Muscle of leg (tissue), 11 donors: ENCODE data around the gene CYB5R4. TPM values are rescaled to one million over a fixed set of nuclear protein-coding genes. Genes with fewer than 3 reads are reported as not detected.
"Not testable (repeated sequence)": the region's sequence is repeated elsewhere in the genome, so short reads cannot be mapped to it uniquely, and the experiment has no call there.

ENCODE experiments used
- DNase-seq: peaks from one replicate; pipeline ENCODE4 v3.0.0; 2013
- H3K27ac ChIP-seq: one replicate; pipeline ENCODE4 v1.5.1; 2013; ENCODE audit warnings: mild to moderate bottlenecking, low read length, control low read depth
- H3K27me3 ChIP-seq: one replicate; pipeline ENCODE4 v1.6.1; 2013; ENCODE audit warnings: low read length; ENCODE audit not compliant: control insufficient read depth, insufficient read depth
- H3K36me3 ChIP-seq: one replicate; pipeline ENCODE4 v1.6.1; 2013; ENCODE audit warnings: low read length; ENCODE audit not compliant: control insufficient read depth, insufficient read depth
- H3K4me1 ChIP-seq: one replicate; pipeline ENCODE4 v1.6.1; 2013; ENCODE audit warnings: low read length; ENCODE audit not compliant: control insufficient read depth, insufficient read depth
- H3K4me3 ChIP-seq: one replicate; pipeline ENCODE4 v1.5.1; 2013; ENCODE audit warnings: low read length, control low read depth
- H3K9me3 ChIP-seq: replicated peaks from 2 replicates; pipeline ENCODE4 v1.6.1; 2013; ENCODE audit warnings: low read depth, low read length; ENCODE audit not compliant: control insufficient read depth
- WGBS: methylation state at CpG from one replicate; pipeline ENCODE4 v1.1.5; 2013; ENCODE audit warnings: missing lambda C conversion rate; ENCODE audit not compliant: insufficient coverage; 5-methylcytosine and 5-hydroxymethylcytosine counted together
- polyA plus RNA-seq, 8 donors: library from polyadenylated mRNA; unstranded; fragments of 120-200 nt; gene quantifications; one replicate each; pipeline versions ENCODE4 v1.2.1 to v1.2.3, GENCODE V29; 2013; ENCODE audit warnings: inconsistent platforms in 1 of 8, low replicate concordance in 1 of 8; ENCODE audit not compliant: insufficient read length in 8 of 8, insufficient read depth in 1 of 8
- total RNA-seq: library from RNA; stranded (reverse); fragments of 120-200 nt; gene quantifications from one replicate; pipeline ENCODE4 v1.2.4, GENCODE V29; 2013

Gene CYB5R4
- total and polyA plus RNA-seq, 9 donors: 8.7 to 11.4 (median 10.1) TPM

DNA sequence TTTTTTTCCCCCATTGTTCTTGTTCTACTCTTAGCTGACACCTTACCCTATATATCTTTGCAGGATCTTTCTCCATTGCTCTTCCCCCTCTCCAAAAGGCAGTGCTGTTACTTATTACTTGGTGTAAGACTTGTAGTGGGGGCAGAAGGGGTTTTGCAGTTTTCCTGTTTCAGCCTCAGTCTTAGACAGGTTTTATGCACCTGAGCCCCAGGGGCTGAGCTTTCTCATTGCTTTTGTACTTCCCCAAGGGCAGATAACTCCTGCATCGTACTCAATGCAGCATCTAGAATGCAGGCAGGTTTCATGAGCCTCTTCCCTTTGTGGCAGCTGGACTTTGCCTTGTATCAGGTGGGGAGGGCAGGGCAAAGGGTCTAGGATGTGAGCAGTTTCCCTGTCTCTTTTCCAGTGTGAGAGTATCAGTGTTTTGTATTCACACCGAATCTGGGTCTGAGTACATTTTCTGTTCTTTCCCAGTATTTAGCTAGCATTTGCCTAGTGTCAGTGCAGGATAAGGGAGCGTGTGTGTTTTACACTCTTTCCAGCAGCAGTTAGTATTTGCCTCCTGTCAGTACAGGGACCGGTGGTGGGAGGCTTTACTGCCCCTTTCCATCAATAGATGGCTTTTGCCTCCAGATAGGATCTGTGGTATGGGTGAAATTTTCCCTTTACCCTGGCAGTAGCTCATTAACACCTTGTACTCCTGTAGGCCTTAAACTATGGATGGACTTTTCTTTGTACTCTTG lies 19.6 kb downstream of the CYB5R4 start:
- Histone ChIP-seq H3K9me3 (no peaks in the 10 kb centered on the region), H3K4me3 (no peak overlapping the region), H3K4me1 (no peaks in the 10 kb centered on the region), H3K27me3 (no peaks in the 10 kb centered on the region), H3K36me3 (no peaks in the 10 kb centered on the region), H3K27ac (no peak overlapping the region)
- 55% methylated on average over 2 of the region's 4 CpGs for WGBS
- no peak for DNase-seq

DNA sequence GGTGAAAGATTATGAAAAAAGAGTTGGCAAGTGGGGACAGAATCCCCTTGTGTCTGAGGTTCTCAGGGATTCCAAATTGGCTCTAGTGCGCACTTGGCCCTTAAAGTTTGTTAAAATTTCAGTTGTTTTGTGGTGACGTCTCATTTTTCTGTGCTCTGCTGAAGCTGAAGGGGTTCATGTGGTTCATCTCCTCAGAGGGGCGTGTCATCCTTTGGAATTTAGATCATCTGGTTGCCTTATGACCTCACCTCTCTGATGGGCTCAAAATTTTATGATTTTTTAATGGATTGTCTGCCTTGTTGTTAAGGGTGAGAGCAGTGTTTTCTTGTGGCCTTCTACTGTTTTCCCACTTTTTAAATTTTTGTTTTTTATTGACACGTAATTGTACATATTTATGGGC lies 20.3 kb downstream of the CYB5R4 start:
- Histone ChIP-seq H3K36me3 (no peaks in the 10 kb centered on the region), H3K27ac (no peak overlapping the region), H3K4me1 (no peaks in the 10 kb centered on the region), H3K4me3 (no peak overlapping the region), H3K27me3 (no peaks in the 10 kb centered on the region), H3K9me3 (no peaks in the 10 kb centered on the region)
- DNase-seq: no peak
- 83% methylated on average over 2 of the region's 4 CpGs for WGBS

GRCh38 chr6:83883240-83883639 lies 23.8 kb downstream of the CYB5R4 start:
- H3K27me3 ChIP-seq: no peaks in the 10 kb centered on the region
- WGBS: no CpG with 5 or more reads among the region's 2 CpGs
- no peaks in the 10 kb centered on the region for H3K9me3 ChIP-seq
- H3K4me3 ChIP-seq: no peak overlapping the region
- no peak overlapping the region for H3K27ac ChIP-seq
- H3K36me3 ChIP-seq: no peaks in the 10 kb centered on the region
- no peaks in the 10 kb centered on the region for H3K4me1 ChIP-seq
- no peak for DNase-seq

GRCh38 chr6:83884523-83884922 lies 25.0 kb downstream of the CYB5R4 start:
- Histone ChIP-seq H3K4me1 (no peaks in the 10 kb centered on the region), H3K9me3 (peaks cover 3% of the 10 kb centered on the region), H3K36me3 (no peaks in the 10 kb centered on the region), H3K27me3 (no peaks in the 10 kb centered on the region), H3K27ac (no peak overlapping the region), H3K4me3 (no peak overlapping the region)
- peak; percentile 62 for DNase-seq
- WGBS: no CpG with 5 or more reads among the region's 4 CpGs

DNA sequence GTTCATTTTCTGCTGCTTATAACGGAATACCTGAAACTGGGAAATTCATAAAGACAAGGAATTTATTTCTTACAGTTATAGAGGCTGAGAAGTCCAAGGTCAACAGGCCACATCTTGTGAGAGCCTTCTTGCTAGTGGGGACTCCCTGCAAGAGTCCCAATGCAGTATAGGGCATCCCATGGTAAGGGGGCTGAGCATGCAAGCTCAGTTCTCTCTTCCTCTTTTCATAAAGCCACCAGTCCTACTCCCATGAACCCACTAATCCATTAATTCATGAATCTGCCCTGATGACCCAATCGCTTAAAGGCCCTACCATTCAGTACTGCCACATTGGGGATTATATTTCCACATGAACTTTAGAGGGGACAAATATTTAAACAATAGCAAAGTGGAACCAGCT lies 26.5 kb downstream of the CYB5R4 start:
- H3K4me1 ChIP-seq: no peaks in the 10 kb centered on the region
- DNase-seq: no peak
- H3K27me3 ChIP-seq: no peaks in the 10 kb centered on the region
- H3K36me3 ChIP-seq: no peaks in the 10 kb centered on the region
- no peak overlapping the region for H3K4me3 ChIP-seq
- H3K27ac ChIP-seq: no peak overlapping the region
- peaks cover 3% of the 10 kb centered on the region for H3K9me3 ChIP-seq
- WGBS: no CpG with 5 or more reads among the region's 2 CpGs

DNA sequence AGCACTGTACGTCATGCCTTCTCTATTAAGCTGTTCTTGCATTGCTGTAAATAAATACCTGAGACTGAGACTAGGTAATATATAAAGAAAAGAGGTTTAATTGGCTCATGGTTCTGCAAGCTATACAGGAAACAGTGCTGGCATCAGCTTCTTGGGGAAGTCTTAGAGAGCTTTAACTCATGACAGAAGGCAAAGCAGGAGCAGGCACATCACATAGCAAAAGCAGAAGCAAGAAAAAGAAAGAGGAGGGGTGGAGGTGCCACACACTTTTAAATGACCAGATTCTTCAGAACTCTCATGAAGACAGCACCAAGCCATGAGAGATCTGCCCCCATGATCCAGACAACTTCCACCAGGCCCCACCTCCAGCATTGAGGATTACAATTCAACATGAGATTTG lies 30.1 kb downstream of the CYB5R4 start:
- H3K27ac ChIP-seq: no peak overlapping the region
- H3K9me3 ChIP-seq: peaks cover 3% of the 10 kb centered on the region
- WGBS: no CpG with 5 or more reads among the region's 1 CpG
- no peak for DNase-seq
- no peaks in the 10 kb centered on the region for H3K4me1 ChIP-seq
- no peak overlapping the region for H3K4me3 ChIP-seq
- H3K36me3 ChIP-seq: no peaks in the 10 kb centered on the region
- no peaks in the 10 kb centered on the region for H3K27me3 ChIP-seq

DNA sequence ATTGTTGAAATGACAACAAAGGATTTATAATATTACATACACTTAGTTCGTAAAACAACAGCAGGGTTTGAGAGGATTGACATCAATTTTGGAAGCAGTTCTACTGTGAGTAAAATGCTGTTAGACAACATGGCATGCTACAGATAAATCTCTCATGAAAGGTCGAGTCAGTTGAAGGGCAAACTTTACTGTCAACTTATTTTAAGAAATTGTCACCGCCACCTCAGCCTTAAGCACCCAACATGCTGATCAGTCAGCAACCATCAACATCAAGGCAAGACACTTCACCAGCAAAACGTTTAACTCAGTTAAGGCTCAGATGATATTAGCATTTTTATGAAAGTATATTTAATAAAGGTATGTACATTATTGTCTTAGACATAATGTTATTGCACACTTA lies 31.0 kb downstream of the CYB5R4 start:
- Histone ChIP-seq H3K27ac (no peak overlapping the region), H3K4me3 (no peak overlapping the region), H3K9me3 (peaks cover 3% of the 10 kb centered on the region), H3K4me1 (no peaks in the 10 kb centered on the region), H3K27me3 (no peaks in the 10 kb centered on the region), H3K36me3 (no peaks in the 10 kb centered on the region)
- DNase-seq: no peak
- no CpG with 5 or more reads among the region's 4 CpGs for WGBS

GRCh38 chr6:83891586-83891985 lies 32.1 kb downstream of the CYB5R4 start:
- Histone ChIP-seq H3K4me1 (no peaks in the 10 kb centered on the region), H3K27me3 (no peaks in the 10 kb centered on the region), H3K27ac (no peak overlapping the region), H3K4me3 (no peak overlapping the region), H3K36me3 (no peaks in the 10 kb centered on the region), H3K9me3 (peaks cover 3% of the 10 kb centered on the region)
- DNase-seq: no peak
- 83% methylated on average over 3 of the region's 4 CpGs for WGBS

- no peaks in the 10 kb centered on the region for H3K27me3 ChIP-seq
- no peak for DNase-seq
- no peaks in the 10 kb centered on the region for H3K4me1 ChIP-seq
- H3K27ac ChIP-seq: no peak overlapping the region
- H3K4me3 ChIP-seq: no peak overlapping the region
- peaks cover 3% of the 10 kb centered on the region for H3K9me3 ChIP-seq
- WGBS: no CpG with 5 or more reads among the region's 1 CpG
- no peaks in the 10 kb centered on the region for H3K36me3 ChIP-seq
Observed at GRCh38 chr6:83893024-83893423, 33.5 kb downstream of the CYB5R4 start.

- H3K36me3 ChIP-seq, H3K4me3 ChIP-seq, H3K27me3 ChIP-seq, H3K4me1 ChIP-seq, H3K27ac ChIP-seq, DNase-seq, H3K9me3 ChIP-seq: not testable (repeated sequence)
- WGBS: no CpG with 5 or more reads among the region's 2 CpGs
Observed at GRCh38 chr6:83897094-83897493, 37.6 kb downstream of the CYB5R4 start.

DNA sequence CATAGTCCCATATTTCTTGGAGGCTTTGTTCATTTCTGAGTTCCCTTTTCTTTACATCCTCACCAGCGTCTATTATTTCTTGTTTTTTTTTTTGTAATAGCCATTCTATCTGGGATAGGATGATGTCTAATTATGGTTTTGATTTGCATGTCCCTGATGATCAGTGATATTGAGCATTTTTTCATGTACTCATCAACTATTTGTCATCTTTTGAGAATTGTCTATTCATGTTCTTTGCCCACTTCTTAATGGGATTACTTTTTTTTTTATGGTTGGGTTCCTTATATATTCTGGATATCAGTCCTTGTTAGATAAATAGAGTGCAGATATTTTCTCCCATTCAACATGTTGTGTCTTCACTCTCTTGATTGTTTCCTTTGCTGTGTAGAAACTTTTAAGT lies 42.1 kb downstream of the CYB5R4 start:
- Histone ChIP-seq H3K27me3 (no peaks in the 10 kb centered on the region), H3K36me3 (no peaks in the 10 kb centered on the region), H3K4me3 (no peak overlapping the region), H3K4me1 (no peaks in the 10 kb centered on the region), H3K27ac (no peak overlapping the region), H3K9me3 (peaks cover 6% of the 10 kb centered on the region)
- DNase-seq: no peak
- WGBS: no CpG with 5 or more reads among the region's 1 CpG
